OCI-LY7 (cell line): ENCODE data around the gene RAB10. TPM values are rescaled to one million over a fixed set of nuclear protein-coding genes. Genes with fewer than 3 reads are reported as not detected.
A peak's percentile ranks its signal among the peaks of the same experiment; 100 is the strongest.

ENCODE experiments used
- BruUV-seq: library from RNA; stranded (reverse); fragments of 400-500 nt; replicated peaks from 2 replicates; lab custom pipeline; 2021; lab: Mats Ljungman, UMichigan
- CTCF ChIA-PET: fragments of 300-600 bp; sonication (Branson Sonifier 250); formaldehyde crosslinking; loops from one replicate; lab custom pipeline; 2022; ENCODE audit warnings: antibody characterized with exemption; ENCODE audit not compliant: unreplicated experiment; lab: Charles Lee
- POLR2A ChIA-PET: fragments of 300-600 bp; sonication (Branson Sonifier 250); formaldehyde crosslinking; loops from one replicate; lab custom pipeline; 2022; ENCODE audit warnings: antibody characterized with exemption; lab: Charles Lee
- DNase-seq: peaks from one replicate; pipeline ENCODE4 v3.0.0-alpha.2; 2015; ENCODE audit warnings: low spot score
- H2AFZ ChIP-seq: fragments of 200-600 bp; sonication (generic), shearing (Covaris generic); 2 replicates; pipeline ENCODE4 v1.6.1; 2014; ENCODE audit warnings: mild to moderate bottlenecking, antibody characterized with exemption, low read length, moderate library complexity
- H3K27ac ChIP-seq: fragments of 200-600 bp; sonication (generic); 2 replicates; pipeline ENCODE4 v1.5.1; 2014; ENCODE audit warnings: mixed run types, low read depth, mild to moderate bottlenecking, moderate library complexity, low read length, inconsistent platforms; ENCODE audit not compliant: poor library complexity, severe bottlenecking
- H3K36me3 ChIP-seq: fragments of 200-600 bp; sonication (generic); 2 replicates; pipeline ENCODE4 v1.6.1; 2014; ENCODE audit warnings: mild to moderate bottlenecking, antibody characterized with exemption, low read length, moderate library complexity, mixed read lengths; ENCODE audit not compliant: insufficient read depth
- H3K4me1 ChIP-seq: fragments of 200-600 bp; sonication (generic); 2 replicates; pipeline ENCODE4 v1.5.1; 2014; ENCODE audit warnings: mild to moderate bottlenecking, low read length; ENCODE audit not compliant: insufficient read depth, poor library complexity, severe bottlenecking
- H3K4me2 ChIP-seq: fragments of 200-600 bp; sonication (generic); 2 replicates; pipeline ENCODE4 v1.6.1; 2014; ENCODE audit warnings: mild to moderate bottlenecking, low read length
- H3K4me3 ChIP-seq: fragments of 200-600 bp; sonication (generic); 2 replicates; pipeline ENCODE4 v1.5.1; 2014; ENCODE audit warnings: mild to moderate bottlenecking, low read depth, low read length; ENCODE audit not compliant: poor library complexity, severe bottlenecking
- H3K79me2 ChIP-seq: fragments of 200-600 bp; sonication (generic); 2 replicates; pipeline ENCODE4 v1.6.1; 2016; ENCODE audit warnings: low read depth, mild to moderate bottlenecking, low read length, moderate library complexity, mixed read lengths; ENCODE audit not compliant: insufficient read depth
- H3K9me2 ChIP-seq: fragments of 200-600 bp; sonication (generic); 2 replicates; pipeline ENCODE4 v1.6.1; 2016; ENCODE audit warnings: mild to moderate bottlenecking, low read length, mixed read lengths; ENCODE audit not compliant: insufficient read depth
- H3K9me3 ChIP-seq: fragments of 200-600 bp; sonication (generic); 2 replicates; pipeline ENCODE4 v1.6.1; 2014; ENCODE audit warnings: mild to moderate bottlenecking, mixed run types, low read length, mixed read lengths
- H4K20me1 ChIP-seq: fragments of 200-600 bp; sonication (generic); 2 replicates; pipeline ENCODE4 v1.6.1; 2014; ENCODE audit warnings: mild to moderate bottlenecking, antibody characterized with exemption, low read length, moderate library complexity, mixed read lengths; ENCODE audit not compliant: insufficient read depth
- CTCF ChIP-seq: fragments of 200-600 bp; sonication (generic); conservative IDR thresholded peaks from 2 replicates; pipeline ENCODE4 v1.5.1; 2014; ENCODE audit warnings: mild to moderate bottlenecking, antibody characterized with exemption, low read length, moderate library complexity, mixed read lengths
- EZH2phosphoT487 ChIP-seq: fragments of 200-600 bp; sonication (generic); IDR thresholded peaks from 2 replicates; pipeline ENCODE4 v1.6.1; 2018; ENCODE audit warnings: low read depth, borderline replicate concordance, mild to moderate bottlenecking, mixed run types, antibody characterized with exemption, low read length, moderate library complexity, mixed read lengths
- intact Hi-C: fragments of 100-400 bp; cut with micrococcal nuclease; formaldehyde crosslinking; loops from one replicate; pipeline ENCODE4 v1.10.0; 2022; ENCODE audit not compliant: unreplicated experiment
- total RNA-seq, 2 experiments: library from RNA; depleted of rRNA in 1 of 2; stranded (reverse); fragments of >200 nt in 1 of 2; shearing (Covaris generic) in 1 of 2; gene quantifications; 2 replicates each; pipeline ENCODE4 v1.2.3, GENCODE V29; 2014 to 2022

Gene RAB10
- total RNA-seq, 2 experiments from 2014 or later, result 58.3 to 96.7 TPM

- H3K4me1 ChIP-seq, result peaks cover 27% of the 10 kb centered on the region
- TF ChIP-seq EZH2phosphoT487 (no peak), CTCF (no peak)
- peak overlapping the region; percentile 95 for H3K4me3 ChIP-seq
- intact Hi-C loops, result loop anchor here (5.0 to 10.0 kb wide), 3 partner anchors 314 to 1861 kb away; partner anchors contain the start of genes ADGRF3, BABAM2, DTNB and RBKS
- ChIA-PET POLR2A (interaction anchor here (0.6 to 2.4 kb wide), 9 partner anchors 7 to 1268 kb away, joined by 3 to 7 read pairs (median 5); partner anchors contain the start of genes ADGRF3, ASXL2 and SELENOI), CTCF (interaction anchor here (1.0 kb wide), 1 partner anchor 16 kb away, joined by 3 read pairs; no protein-coding TSS in a partner anchor)
- H3K79me2 ChIP-seq, result peaks cover 50% of the 10 kb centered on the region
- TSS peak; percentile 86 for BruUV-seq
- H3K9me2 ChIP-seq, result no peaks in the 10 kb centered on the region
- peaks cover 21% of the 10 kb centered on the region for H4K20me1 ChIP-seq
- H3K9me3 ChIP-seq, result no peaks in the 10 kb centered on the region
- peaks cover 27% of the 10 kb centered on the region for H3K36me3 ChIP-seq
- peak overlapping the region; percentile 100 for H3K4me2 ChIP-seq
- peak overlapping the region; percentile 85 for H3K27ac ChIP-seq
- peak overlapping the region; percentile 88 for H2AFZ ChIP-seq
- peak; percentile 83 for DNase-seq
Measured at GRCh38 chr2:26033270-26033817, 540 bp upstream of the RAB10 start.

DNA sequence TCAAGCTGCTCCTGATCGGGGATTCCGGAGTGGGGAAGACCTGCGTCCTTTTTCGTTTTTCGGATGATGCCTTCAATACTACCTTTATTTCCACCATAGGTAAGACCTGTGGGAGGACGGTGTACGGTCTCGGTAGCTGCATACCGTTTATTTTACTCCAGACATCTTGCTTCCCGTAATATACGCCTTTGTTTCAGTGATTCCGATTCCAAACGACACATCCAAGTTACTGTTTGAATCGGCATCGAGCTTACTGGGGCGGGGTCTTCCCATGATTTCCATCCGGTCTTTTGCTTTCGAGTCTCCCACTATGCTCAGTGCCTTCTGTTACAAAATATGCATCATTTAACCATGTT lies 731 bp downstream of the RAB10 start:
- POLR2A ChIA-PET, result interaction anchor here (1.1 to 2.4 kb wide), 6 partner anchors 8 to 156 kb away, joined by 3 to 7 read pairs (median 6); partner anchors contain the start of gene ASXL2
- CTCF ChIA-PET, result no interaction called here
- Histone ChIP-seq H3K4me2 (peak overlapping the region; percentile 97), H2AFZ (peak overlapping the region; percentile 17; the same call in 1 of the 2 replicates), H3K4me1 (peaks cover 27% of the 10 kb centered on the region), H3K79me2 (peaks cover 62% of the 10 kb centered on the region), H3K9me2 (no peaks in the 10 kb centered on the region), H3K9me3 (no peaks in the 10 kb centered on the region), H3K36me3 (peaks cover 32% of the 10 kb centered on the region), H4K20me1 (peaks cover 22% of the 10 kb centered on the region), H3K27ac (peak overlapping the region; percentile 73), H3K4me3 (peak overlapping the region; percentile 95)
- DNase-seq, result no peak
- no TSS peak for BruUV-seq
- TF ChIP-seq CTCF (no peak), EZH2phosphoT487 (no peak)
- intact Hi-C loops, result loop anchor here (2.0 to 10.0 kb wide), 4 partner anchors 156 to 1860 kb away; partner anchors contain the start of genes ADGRF3, ASXL2, BABAM2 and DTNB
